Endodermal cell (in vitro differentiated cells): ENCODE measurements around the gene SYT13. TPM values are rescaled to one million over a fixed set of nuclear protein-coding genes. Genes with fewer than 3 reads are reported as not detected.

Experiments used
- DNase-seq: peaks from one replicate; pipeline ENCODE4 v3.0.0-alpha.2; 2017
- H3K27ac ChIP-seq: 2 replicates; pipeline ENCODE4 v1.5.1; 2013; ENCODE audit warnings: mild to moderate bottlenecking, low read depth, low read length, moderate library complexity
- H3K27me3 ChIP-seq: 2 replicates; pipeline ENCODE4 v1.6.1; 2013; ENCODE audit warnings: mild to moderate bottlenecking, low read length, moderate library complexity; ENCODE audit not compliant: insufficient read depth, control insufficient read depth, poor library complexity, severe bottlenecking
- H3K36me3 ChIP-seq: 2 replicates; pipeline ENCODE4 v1.7.0; 2013; ENCODE audit warnings: mild to moderate bottlenecking, low read length, moderate library complexity; ENCODE audit not compliant: control insufficient read depth, insufficient read depth
- H3K4me1 ChIP-seq: one replicate; pipeline ENCODE4 v1.7.0; 2013; ENCODE audit warnings: low read length; ENCODE audit not compliant: control insufficient read depth, insufficient read depth
- H3K4me3 ChIP-seq: 2 replicates; pipeline ENCODE4 v1.5.1; 2013; ENCODE audit warnings: mild to moderate bottlenecking, low read length, moderate library complexity
- H3K9ac ChIP-seq: 2 replicates; pipeline ENCODE4 v1.6.1; 2013; ENCODE audit warnings: mild to moderate bottlenecking, low read length, moderate library complexity; ENCODE audit not compliant: poor library complexity, severe bottlenecking; ENCODE audit errors: extremely low read depth
- H3K9me3 ChIP-seq: 2 replicates; pipeline ENCODE4 v1.6.1; 2013; ENCODE audit warnings: mild to moderate bottlenecking, low read length, moderate library complexity; ENCODE audit not compliant: control insufficient read depth
- H3K27ac Mint-ChIP-seq: 2 replicates; pipeline ENCODE4 v1.8.0; 2020; ENCODE audit warnings: mixed read lengths
- H3K27me3 Mint-ChIP-seq: 2 replicates; pipeline ENCODE4 v1.8.0; 2021; ENCODE audit warnings: mild to moderate bottlenecking, mixed read lengths; ENCODE audit not compliant: insufficient read depth
- H3K36me3 Mint-ChIP-seq: 2 replicates; pipeline ENCODE4 v1.8.0; 2020; ENCODE audit warnings: low read depth, mixed read lengths
- H3K4me1 Mint-ChIP-seq: 2 replicates; pipeline ENCODE4 v1.8.0; 2020; ENCODE audit warnings: mixed read lengths
- H3K4me3 Mint-ChIP-seq: 2 replicates; pipeline ENCODE4 v1.8.0; 2020; ENCODE audit warnings: mild to moderate bottlenecking, moderate library complexity, mixed read lengths
- H3K9me3 Mint-ChIP-seq: 2 replicates; pipeline ENCODE4 v1.8.0; 2020; ENCODE audit warnings: mild to moderate bottlenecking, mixed read lengths
- whole genome bisulfite sequencing, 2 experiments: methylation state at CpG; one replicate each; pipeline versions ENCODE4 v1.1.5 to v1.1.7; 2013; ENCODE audit warnings: missing lambda C conversion rate in 2 of 2, mixed read lengths in 1 of 2; ENCODE audit not compliant: insufficient coverage in 1 of 2, insufficient read length in 1 of 2; 5-methylcytosine and 5-hydroxymethylcytosine counted together
- total RNA-seq, 2 donors: library from RNA; stranded (reverse); fragmentation: NEBNext Ultra II Directional in 1 of 2; extraction: Animal tissue kit (Norgen Biotek cat#: 25700) in 1 of 2; gene quantifications; 2 replicates in 1 of 2; 3 replicates in 1 of 2; pipeline ENCODE4 v1.2.1, GENCODE V29; 2021
- TF ChIP-seq, protein P1 (sequence below): fragments of 200-600 bp; sonication (generic); conservative IDR thresholded peaks from 2 replicates; pipeline ENCODE4 v1.5.0; 2021; ENCODE audit warnings: antibody characterized with exemption, mild to moderate bottlenecking

Gene SYT13
- total RNA-seq, 2 donors from 2014 or later: 3.2 to 9.3 TPM

DNA sequence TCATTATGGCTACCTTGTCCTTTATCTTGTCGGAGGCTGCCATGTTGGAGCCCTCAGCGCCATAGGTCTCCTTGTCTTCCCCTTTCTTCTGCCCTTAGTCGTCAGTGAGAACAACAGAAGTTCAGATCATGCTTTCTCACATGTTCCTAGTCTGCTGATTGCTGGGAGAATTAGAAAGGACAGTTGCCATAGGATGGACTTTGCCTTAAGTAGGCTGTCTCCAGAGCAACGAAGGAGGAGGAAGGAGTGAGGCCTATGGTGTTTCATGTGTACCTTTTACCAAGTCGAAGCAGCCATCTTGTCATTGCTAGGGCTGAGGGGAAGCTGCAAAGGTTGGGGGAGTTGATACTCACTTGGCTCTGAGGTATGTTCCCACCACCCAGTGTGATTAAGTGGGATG lies 62.6 kb downstream of the SYT13 start:
- Mint-ChIP-seq H3K4me1 (no peaks in the 10 kb centered on the region), H3K27ac (no peak overlapping the region), H3K36me3 (peaks cover 53% of the 10 kb centered on the region), H3K27me3 (no peaks in the 10 kb centered on the region), H3K4me3 (no peak overlapping the region), H3K9me3 (no peaks in the 10 kb centered on the region)
- H3K9ac ChIP-seq: no peak overlapping the region
- H3K27ac ChIP-seq: no peak overlapping the region
- H3K4me3 ChIP-seq: no peak overlapping the region
- H3K27me3 ChIP-seq: no peaks in the 10 kb centered on the region
- WGBS, 2 experiments: 90 to 91% methylated on average over 2 to 5 of the region's 5 CpGs
- DNase-seq: no peak
- H3K9me3 ChIP-seq: no peaks in the 10 kb centered on the region
- TF ChIP-seq, protein P1, sequence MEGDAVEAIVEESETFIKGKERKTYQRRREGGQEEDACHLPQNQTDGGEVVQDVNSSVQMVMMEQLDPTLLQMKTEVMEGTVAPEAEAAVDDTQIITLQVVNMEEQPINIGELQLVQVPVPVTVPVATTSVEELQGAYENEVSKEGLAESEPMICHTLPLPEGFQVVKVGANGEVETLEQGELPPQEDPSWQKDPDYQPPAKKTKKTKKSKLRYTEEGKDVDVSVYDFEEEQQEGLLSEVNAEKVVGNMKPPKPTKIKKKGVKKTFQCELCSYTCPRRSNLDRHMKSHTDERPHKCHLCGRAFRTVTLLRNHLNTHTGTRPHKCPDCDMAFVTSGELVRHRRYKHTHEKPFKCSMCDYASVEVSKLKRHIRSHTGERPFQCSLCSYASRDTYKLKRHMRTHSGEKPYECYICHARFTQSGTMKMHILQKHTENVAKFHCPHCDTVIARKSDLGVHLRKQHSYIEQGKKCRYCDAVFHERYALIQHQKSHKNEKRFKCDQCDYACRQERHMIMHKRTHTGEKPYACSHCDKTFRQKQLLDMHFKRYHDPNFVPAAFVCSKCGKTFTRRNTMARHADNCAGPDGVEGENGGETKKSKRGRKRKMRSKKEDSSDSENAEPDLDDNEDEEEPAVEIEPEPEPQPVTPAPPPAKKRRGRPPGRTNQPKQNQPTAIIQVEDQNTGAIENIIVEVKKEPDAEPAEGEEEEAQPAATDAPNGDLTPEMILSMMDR: no peak
- no peaks in the 10 kb centered on the region for H3K4me1 ChIP-seq
- peaks cover 4% of the 10 kb centered on the region for H3K36me3 ChIP-seq

GRCh38 chr11:45219411-45219810 lies 66.7 kb downstream of the SYT13 start:
- DNase-seq: no peak
- no peak overlapping the region for H3K4me3 ChIP-seq
- Mint-ChIP-seq H3K9me3 (no peaks in the 10 kb centered on the region), H3K4me1 (no peaks in the 10 kb centered on the region), H3K4me3 (no peak overlapping the region), H3K36me3 (peaks cover 22% of the 10 kb centered on the region), H3K27me3 (no peaks in the 10 kb centered on the region), H3K27ac (no peak overlapping the region)
- H3K27ac ChIP-seq: no peak overlapping the region
- WGBS, 2 experiments: 95% methylated on average over 10 to 18 of the region's 18 CpGs
- H3K9me3 ChIP-seq: no peaks in the 10 kb centered on the region
- no peaks in the 10 kb centered on the region for H3K4me1 ChIP-seq
- no peaks in the 10 kb centered on the region for H3K27me3 ChIP-seq
- H3K9ac ChIP-seq: no peak overlapping the region
- H3K36me3 ChIP-seq: no peaks in the 10 kb centered on the region
- TF ChIP-seq, protein P1: no peak

GRCh38 chr11:45218705-45219104 lies 67.4 kb downstream of the SYT13 start:
- no peak overlapping the region for H3K4me3 ChIP-seq
- WGBS, 2 experiments: 94 to 100% methylated on average over 1 to 4 of the region's 4 CpGs
- Mint-ChIP-seq H3K36me3 (peaks cover 16% of the 10 kb centered on the region), H3K9me3 (no peaks in the 10 kb centered on the region), H3K4me1 (no peaks in the 10 kb centered on the region), H3K27me3 (no peaks in the 10 kb centered on the region), H3K27ac (no peak overlapping the region), H3K4me3 (no peak overlapping the region)
- TF ChIP-seq, protein P1: no peak
- no peaks in the 10 kb centered on the region for H3K9me3 ChIP-seq
- no peaks in the 10 kb centered on the region for H3K4me1 ChIP-seq
- H3K27ac ChIP-seq: no peak overlapping the region
- H3K36me3 ChIP-seq: no peaks in the 10 kb centered on the region
- no peaks in the 10 kb centered on the region for H3K27me3 ChIP-seq
- DNase-seq: no peak
- H3K9ac ChIP-seq: no peak overlapping the region
